HG03175 (cell line): Measurements from ENCODE around the gene CTNNA2.

Source experiments
- ATAC-seq: cut with Tn5 transposase; IDR thresholded peaks from one replicate; pipeline ENCODE4 v1.9.1; 2021; ENCODE audit warnings: mild to moderate bottlenecking, moderate library complexity; ENCODE audit not compliant: unreplicated experiment

Gene CTNNA2

GRCh38 chr2:80579756-80580155, 1066.9 kb downstream of the CTNNA2 start:
- no peak for ATAC-seq

GRCh38 chr2:80591233-80591632, 1078.4 kb downstream of the CTNNA2 start:
- ATAC-seq, result no peak

- ATAC-seq, result no peak
Measured at GRCh38 chr2:80592106-80592505, 1079.3 kb downstream of the CTNNA2 start.

GRCh38 chr2:80610108-80610507, 1097.3 kb downstream of the CTNNA2 start:
- no peak for ATAC-seq

- ATAC-seq, result no peak
Measured at GRCh38 chr2:80621656-80622055, 1108.8 kb downstream of the CTNNA2 start.

- ATAC-seq, result no peak
Measured at GRCh38 chr2:80624062-80624461, 1111.2 kb downstream of the CTNNA2 start.

- ATAC-seq, result no peak
Measured at GRCh38 chr2:80634590-80634989, 1121.7 kb downstream of the CTNNA2 start.

- ATAC-seq, result no peak
Measured at GRCh38 chr2:80638783-80639182, 1125.9 kb downstream of the CTNNA2 start.

GRCh38 chr2:80642465-80642864, 1129.6 kb downstream of the CTNNA2 start:
- no peak for ATAC-seq

GRCh38 chr2:80643598-80643997, 1130.7 kb downstream of the CTNNA2 start:
- no peak for ATAC-seq

GRCh38 chr2:80651435-80651834, 1138.6 kb downstream of the CTNNA2 start:
- no peak for ATAC-seq

GRCh38 chr2:80655265-80655664, 1142.4 kb downstream of the CTNNA2 start:
- no peak for ATAC-seq

- ATAC-seq, result no peak
Measured at GRCh38 chr2:80670763-80671162, 1157.9 kb downstream of the CTNNA2 start.

GRCh38 chr2:80687524-80687923, 1174.7 kb downstream of the CTNNA2 start:
- ATAC-seq, result no peak

GRCh38 chr2:80689106-80689505, 1176.3 kb downstream of the CTNNA2 start:
- no peak for ATAC-seq
